HG03354 (cell line): ENCODE results near the gene GPSM1.

Source experiments
- ATAC-seq: cut with Tn5 transposase; IDR thresholded peaks from one replicate; pipeline ENCODE4 v1.9.1; 2021; ENCODE audit warnings: mild to moderate bottlenecking; ENCODE audit not compliant: unreplicated experiment, poor library complexity, severe bottlenecking

Gene GPSM1

GRCh38 chr9:136381966-136382513 lies 54.7 kb downstream of the GPSM1 start:
- no peak for ATAC-seq

- ATAC-seq = no peak
These were observed 56.1 kb downstream of the GPSM1 start for GRCh38 chr9:136383436-136383835.

GRCh38 chr9:136385015-136385414 lies 57.7 kb downstream of the GPSM1 start:
- no peak for ATAC-seq

GRCh38 chr9:136386018-136386417 lies 58.7 kb downstream of the GPSM1 start:
- no peak for ATAC-seq

GRCh38 chr9:136387217-136387616 lies 59.9 kb downstream of the GPSM1 start:
- no peak for ATAC-seq

GRCh38 chr9:136389396-136389795 lies 62.1 kb downstream of the GPSM1 start:
- ATAC-seq = no peak

GRCh38 chr9:136391737-136392537 lies 64.6 kb downstream of the GPSM1 start:
- ATAC-seq = no peak

- no peak for ATAC-seq
These were observed 65.5 kb downstream of the GPSM1 start for GRCh38 chr9:136392538-136393449.

GRCh38 chr9:136393531-136393930 lies 66.2 kb downstream of the GPSM1 start:
- ATAC-seq = no peak

- ATAC-seq = no peak
These were observed 67.1 kb downstream of the GPSM1 start for GRCh38 chr9:136394312-136395019.

- no peak for ATAC-seq
These were observed 67.6 kb downstream of the GPSM1 start for GRCh38 chr9:136395020-136395340.

- ATAC-seq = no peak
These were observed 68.2 kb downstream of the GPSM1 start for GRCh38 chr9:136395345-136396218.

GRCh38 chr9:136396219-136396515 lies 68.8 kb downstream of the GPSM1 start:
- no peak for ATAC-seq

- no peak for ATAC-seq
These were observed 70.3 kb downstream of the GPSM1 start for GRCh38 chr9:136397643-136398042.

- ATAC-seq = no peak
These were observed 70.9 kb downstream of the GPSM1 start for GRCh38 chr9:136398286-136398685.

- ATAC-seq = peak; percentile 36
These were observed 72.1 kb downstream of the GPSM1 start for GRCh38 chr9:136399176-136400037.

- ATAC-seq = peak; percentile 75
These were observed 72.9 kb downstream of the GPSM1 start, which contains the start of gene SNAPC4 for GRCh38 chr9:136400038-136400834. Gene SNAPC4 (minus strand): TSS chr9:136400170. CDS start chr9:136398428, 1,742 bp downstream.
